GM12864 (cell line): ENCODE data around the gene MSX1.

Source experiments
- DNase-seq: peaks from one replicate; pipeline ENCODE4 v3.0.0-alpha.2; 2011; ENCODE audit warnings: low read depth
- H3K4me3 ChIP-seq: 2 replicates; pipeline ENCODE4 v1.5.1; 2011; ENCODE audit warnings: mild to moderate bottlenecking, low read depth, low read length, control low read depth
- CTCF ChIP-seq: IDR thresholded peaks from 2 replicates; pipeline ENCODE4 v1.5.1; 2011; ENCODE audit warnings: low read depth, mild to moderate bottlenecking, moderate library complexity, low read length, control low read depth, inconsistent platforms; ENCODE audit errors: missing control alignments

The MSX1 gene

GRCh38 chr4:4887426-4887825, 28.0 kb downstream of the MSX1 start:
- no peak for DNase-seq
- TF ChIP-seq CTCF: no peak
- H3K4me3 ChIP-seq: no peak overlapping the region

GRCh38 chr4:4888695-4889094, 29.2 kb downstream of the MSX1 start:
- no peak overlapping the region for H3K4me3 ChIP-seq
- DNase-seq: no peak
- TF ChIP-seq CTCF: peak; percentile 39

- no peak for TF ChIP-seq CTCF
- H3K4me3 ChIP-seq: no peak overlapping the region
Measured at GRCh38 chr4:4889781-4890180, 30.3 kb downstream of the MSX1 start.

GRCh38 chr4:4890574-4891255, 31.2 kb downstream of the MSX1 start:
- no peak for TF ChIP-seq CTCF
- no peak overlapping the region for H3K4me3 ChIP-seq
- no peak for DNase-seq

More at GRCh38 chr4:4889781-4890180, 30.3 kb downstream of the MSX1 start:
- DNase-seq: no peak

GRCh38 chr4:4893721-4894120, 34.3 kb downstream of the MSX1 start:
- no peak for TF ChIP-seq CTCF
- DNase-seq: no peak
- H3K4me3 ChIP-seq: no peak overlapping the region

- TF ChIP-seq CTCF: no peak
- no peak for DNase-seq
- no peak overlapping the region for H3K4me3 ChIP-seq
Measured at GRCh38 chr4:4899202-4899925, 39.9 kb downstream of the MSX1 start.
